ENCODE data around the gene ALDH1L1.

Gene ALDH1L1

GRCh38 chr3:126186749-126187148, 6.4 kb upstream of the ALDH1L1 start:
- Histone ChIP-seq H3K9ac (ENCODE audit: low read length) (no peak overlapping the region), H3K27me3 (ENCODE audit: control insufficient read depth, insufficient read depth, low read length) (peaks cover 18% of the 10 kb centered on the region), H3K4me3 (ENCODE audit: low read length) (no peak overlapping the region), H3K36me3 (ENCODE audit: control insufficient read depth, insufficient read depth, low read length) (no peaks in the 10 kb centered on the region), H3K4me1 (ENCODE audit: control insufficient read depth, insufficient read depth, low read length) (no peaks in the 10 kb centered on the region), H3K9me3 (ENCODE audit: control insufficient read depth, low read length) (no peaks in the 10 kb centered on the region)

GRCh38 chr3:126186271-126186670, 5.9 kb upstream of the ALDH1L1 start:
- H3K4me1 ChIP-seq (ENCODE audit: control insufficient read depth, insufficient read depth, low read length): no peaks in the 10 kb centered on the region
- peaks cover 23% of the 10 kb centered on the region for H3K27me3 ChIP-seq (ENCODE audit: control insufficient read depth, insufficient read depth, low read length)
- no peak overlapping the region for H3K4me3 ChIP-seq (ENCODE audit: low read length)
- H3K36me3 ChIP-seq (ENCODE audit: control insufficient read depth, insufficient read depth, low read length): no peaks in the 10 kb centered on the region
- H3K9me3 ChIP-seq (ENCODE audit: control insufficient read depth, low read length): no peaks in the 10 kb centered on the region
- H3K9ac ChIP-seq (ENCODE audit: low read length): no peak overlapping the region

GRCh38 chr3:126184465-126185000, 4.1 kb upstream of the ALDH1L1 start:
- Histone ChIP-seq H3K9me3 (ENCODE audit: control insufficient read depth, low read length) (no peaks in the 10 kb centered on the region), H3K9ac (ENCODE audit: low read length) (no peak overlapping the region), H3K27me3 (ENCODE audit: control insufficient read depth, insufficient read depth, low read length) (peaks cover 38% of the 10 kb centered on the region), H3K36me3 (ENCODE audit: control insufficient read depth, insufficient read depth, low read length) (no peaks in the 10 kb centered on the region), H3K4me3 (ENCODE audit: low read length) (no peak overlapping the region), H3K4me1 (ENCODE audit: control insufficient read depth, insufficient read depth, low read length) (no peaks in the 10 kb centered on the region)

- H3K9ac ChIP-seq (ENCODE audit: low read length): no peak overlapping the region
- no peaks in the 10 kb centered on the region for H3K9me3 ChIP-seq (ENCODE audit: control insufficient read depth, low read length)
- no peaks in the 10 kb centered on the region for H3K36me3 ChIP-seq (ENCODE audit: control insufficient read depth, insufficient read depth, low read length)
- H3K4me3 ChIP-seq (ENCODE audit: low read length): no peak overlapping the region
- no peaks in the 10 kb centered on the region for H3K4me1 ChIP-seq (ENCODE audit: control insufficient read depth, insufficient read depth, low read length)
- peaks cover 44% of the 10 kb centered on the region for H3K27me3 ChIP-seq (ENCODE audit: control insufficient read depth, insufficient read depth, low read length)
Observed at GRCh38 chr3:126181398-126181725, 976 bp upstream of the ALDH1L1 start.

- H3K36me3 ChIP-seq (ENCODE audit: control insufficient read depth, insufficient read depth, low read length): no peaks in the 10 kb centered on the region
- peaks cover 44% of the 10 kb centered on the region for H3K27me3 ChIP-seq (ENCODE audit: control insufficient read depth, insufficient read depth, low read length)
- no peaks in the 10 kb centered on the region for H3K9me3 ChIP-seq (ENCODE audit: control insufficient read depth, low read length)
- H3K9ac ChIP-seq (ENCODE audit: low read length): no peak overlapping the region
- no peak overlapping the region for H3K4me3 ChIP-seq (ENCODE audit: low read length)
- H3K4me1 ChIP-seq (ENCODE audit: control insufficient read depth, insufficient read depth, low read length): no peaks in the 10 kb centered on the region
Observed at GRCh38 chr3:126179825-126180476, 435 bp downstream of the ALDH1L1 start.

- Histone ChIP-seq H3K9me3 (ENCODE audit: control insufficient read depth, low read length) (no peaks in the 10 kb centered on the region), H3K4me3 (ENCODE audit: low read length) (no peak overlapping the region), H3K27me3 (ENCODE audit: control insufficient read depth, insufficient read depth, low read length) (peaks cover 5% of the 10 kb centered on the region), H3K9ac (ENCODE audit: low read length) (no peak overlapping the region), H3K36me3 (ENCODE audit: control insufficient read depth, insufficient read depth, low read length) (no peaks in the 10 kb centered on the region), H3K4me1 (ENCODE audit: control insufficient read depth, insufficient read depth, low read length) (no peaks in the 10 kb centered on the region)
Observed at GRCh38 chr3:126170073-126170777, 10.2 kb downstream of the ALDH1L1 start.

GRCh38 chr3:126167566-126167965, 12.8 kb downstream of the ALDH1L1 start:
- no peak overlapping the region for H3K9ac ChIP-seq (ENCODE audit: low read length)
- peaks cover 5% of the 10 kb centered on the region for H3K27me3 ChIP-seq (ENCODE audit: control insufficient read depth, insufficient read depth, low read length)
- no peak overlapping the region for H3K4me3 ChIP-seq (ENCODE audit: low read length)
- no peaks in the 10 kb centered on the region for H3K9me3 ChIP-seq (ENCODE audit: control insufficient read depth, low read length)
- no peaks in the 10 kb centered on the region for H3K36me3 ChIP-seq (ENCODE audit: control insufficient read depth, insufficient read depth, low read length)
- H3K4me1 ChIP-seq (ENCODE audit: control insufficient read depth, insufficient read depth, low read length): no peaks in the 10 kb centered on the region

- Histone ChIP-seq H3K4me3 (ENCODE audit: low read length) (no peak overlapping the region), H3K27me3 (ENCODE audit: control insufficient read depth, insufficient read depth, low read length) (peaks cover 5% of the 10 kb centered on the region), H3K36me3 (ENCODE audit: control insufficient read depth, insufficient read depth, low read length) (no peaks in the 10 kb centered on the region), H3K9ac (ENCODE audit: low read length) (no peak overlapping the region), H3K4me1 (ENCODE audit: control insufficient read depth, insufficient read depth, low read length) (no peaks in the 10 kb centered on the region), H3K9me3 (ENCODE audit: control insufficient read depth, low read length) (no peaks in the 10 kb centered on the region)
Observed at GRCh38 chr3:126166009-126166408, 14.4 kb downstream of the ALDH1L1 start.

GRCh38 chr3:126161309-126161708, 19.1 kb downstream of the ALDH1L1 start:
- Histone ChIP-seq H3K9ac (ENCODE audit: low read length) (no peak overlapping the region), H3K9me3 (ENCODE audit: control insufficient read depth, low read length) (no peaks in the 10 kb centered on the region), H3K4me1 (ENCODE audit: control insufficient read depth, insufficient read depth, low read length) (no peaks in the 10 kb centered on the region), H3K4me3 (ENCODE audit: low read length) (no peak overlapping the region), H3K27me3 (ENCODE audit: control insufficient read depth, insufficient read depth, low read length) (peaks cover 5% of the 10 kb centered on the region), H3K36me3 (ENCODE audit: control insufficient read depth, insufficient read depth, low read length) (no peaks in the 10 kb centered on the region)

- H3K36me3 ChIP-seq (ENCODE audit: control insufficient read depth, insufficient read depth, low read length): no peaks in the 10 kb centered on the region
- H3K4me3 ChIP-seq (ENCODE audit: low read length): no peak overlapping the region
- no peaks in the 10 kb centered on the region for H3K27me3 ChIP-seq (ENCODE audit: control insufficient read depth, insufficient read depth, low read length)
- H3K9ac ChIP-seq (ENCODE audit: low read length): no peak overlapping the region
- no peaks in the 10 kb centered on the region for H3K4me1 ChIP-seq (ENCODE audit: control insufficient read depth, insufficient read depth, low read length)
- H3K9me3 ChIP-seq (ENCODE audit: control insufficient read depth, low read length): no peaks in the 10 kb centered on the region
Observed at GRCh38 chr3:126160243-126161210, 19.9 kb downstream of the ALDH1L1 start.

- Histone ChIP-seq H3K4me1 (ENCODE audit: control insufficient read depth, insufficient read depth, low read length) (no peaks in the 10 kb centered on the region), H3K36me3 (ENCODE audit: control insufficient read depth, insufficient read depth, low read length) (no peaks in the 10 kb centered on the region), H3K9me3 (ENCODE audit: control insufficient read depth, low read length) (no peaks in the 10 kb centered on the region), H3K4me3 (ENCODE audit: low read length) (no peak overlapping the region), H3K9ac (ENCODE audit: low read length) (no peak overlapping the region), H3K27me3 (ENCODE audit: control insufficient read depth, insufficient read depth, low read length) (no peaks in the 10 kb centered on the region)
Observed at GRCh38 chr3:126159476-126159875, 20.9 kb downstream of the ALDH1L1 start.

Data from mucosa of stomach (tissue), 1 donor.